ENCODE measurements around the gene TPRG1L.

TPRG1L gene

GRCh38 chr1:3641816-3642215 lies 17.0 kb downstream of the TPRG1L start:
- in situ Hi-C loops (cut with MboI; ENCODE audit: low sequenced_read_pairs) = no loop called here

- in situ Hi-C loops (cut with MboI; ENCODE audit: low sequenced_read_pairs) = no loop called here
Observed at GRCh38 chr1:3642919-3643675, 18.3 kb downstream of the TPRG1L start.

GRCh38 chr1:3644273-3644672 lies 19.5 kb downstream of the TPRG1L start:
- in situ Hi-C loops (cut with MboI; ENCODE audit: low sequenced_read_pairs) = no loop called here

- in situ Hi-C loops (cut with MboI; ENCODE audit: low sequenced_read_pairs) = no loop called here
Observed at GRCh38 chr1:3645247-3645646, 20.4 kb downstream of the TPRG1L start.

- in situ Hi-C loops (cut with MboI; ENCODE audit: low sequenced_read_pairs) = no loop called here
Observed at GRCh38 chr1:3645666-3646355, 21.0 kb downstream of the TPRG1L start.

- in situ Hi-C loops (cut with MboI; ENCODE audit: low sequenced_read_pairs) = no loop called here
Observed at GRCh38 chr1:3646596-3646995, 21.8 kb downstream of the TPRG1L start.

- in situ Hi-C loops (cut with MboI; ENCODE audit: low sequenced_read_pairs) = no loop called here
Observed at GRCh38 chr1:3649342-3650247, 24.8 kb downstream of the TPRG1L start, which contains the start of gene WRAP73. Gene WRAP73, minus strand, starts transcription at chr1:3650103. Its CDS starts 104 bp downstream, at chr1:3649999.

GRCh38 chr1:3650248-3651025 lies 25.6 kb downstream of the TPRG1L start:
- in situ Hi-C loops (cut with MboI; ENCODE audit: low sequenced_read_pairs) = no loop called here

GRCh38 chr1:3651026-3651929 lies 26.5 kb downstream of the TPRG1L start:
- in situ Hi-C loops (cut with MboI; ENCODE audit: low sequenced_read_pairs) = no loop called here

GRCh38 chr1:3651930-3652547 lies 27.2 kb downstream of the TPRG1L start, which contains the start of gene TP73:
Gene TP73, plus strand, starts transcription at chr1:3652516. Its CDS starts 29,850 bp downstream, at chr1:3682366.
- in situ Hi-C loops (cut with MboI; ENCODE audit: low sequenced_read_pairs) = no loop called here

- in situ Hi-C loops (cut with MboI; ENCODE audit: low sequenced_read_pairs) = no loop called here
Observed at GRCh38 chr1:3652548-3653285, 27.9 kb downstream of the TPRG1L start.

GRCh38 chr1:3653286-3653618 lies 28.4 kb downstream of the TPRG1L start:
- in situ Hi-C loops (cut with MboI; ENCODE audit: low sequenced_read_pairs) = no loop called here

- in situ Hi-C loops (cut with MboI; ENCODE audit: low sequenced_read_pairs) = no loop called here
Observed at GRCh38 chr1:3654549-3655281, 29.9 kb downstream of the TPRG1L start.

GRCh38 chr1:3656450-3657095 lies 31.8 kb downstream of the TPRG1L start:
- in situ Hi-C loops (cut with MboI; ENCODE audit: low sequenced_read_pairs) = no loop called here

GRCh38 chr1:3657096-3657475 lies 32.3 kb downstream of the TPRG1L start:
- in situ Hi-C loops (cut with MboI; ENCODE audit: low sequenced_read_pairs) = no loop called here

GRCh38 chr1:3657578-3658230 lies 32.9 kb downstream of the TPRG1L start:
- in situ Hi-C loops (cut with MboI; ENCODE audit: low sequenced_read_pairs) = no loop called here

GRCh38 chr1:3658231-3658615 lies 33.4 kb downstream of the TPRG1L start:
- in situ Hi-C loops (cut with MboI; ENCODE audit: low sequenced_read_pairs) = no loop called here
